ENCODE results near the gene CHL1.

DNA sequence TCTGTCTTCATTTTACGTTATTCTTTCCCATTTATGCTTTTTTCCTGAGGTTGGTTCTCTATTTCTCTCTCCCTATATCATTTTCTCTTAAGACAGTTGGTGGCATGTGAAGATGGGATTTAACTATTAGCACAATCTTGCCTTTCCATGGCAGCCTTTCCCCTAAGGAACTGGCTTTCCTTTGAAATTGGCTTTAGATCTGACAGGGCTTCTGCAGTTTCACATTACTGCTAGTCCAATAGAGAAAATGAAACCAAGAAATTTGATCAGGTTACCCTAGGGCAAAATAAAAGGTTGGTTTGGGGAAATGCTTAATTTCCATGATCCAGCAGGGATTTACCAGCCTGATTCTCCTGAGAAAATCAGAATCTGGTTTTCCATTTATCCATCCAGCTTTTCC, 22.7 kb upstream of the CHL1 start:
- no peak for TF ChIP-seq CTCF (IDR thresholded peaks at IDR 0.05; ENCODE audit: low read depth, low read length, poor library complexity, severe bottlenecking)
- no peak for TF ChIP-seq EZH2phosphoT487 (IDR thresholded peaks at IDR 0.05; ENCODE audit: borderline replicate concordance, low read length)
